ENCODE data around the gene ADCY5.

Gene ADCY5

GRCh38 chr3:123270818-123271217 lies 178.1 kb downstream of the ADCY5 start:
- H3K4me3 ChIP-seq (ENCODE audit: low read depth, low read length): no peak overlapping the region
- no peak for TF ChIP-seq CTCF (IDR thresholded peaks at IDR 0.05; ENCODE audit: low read depth, low read length)

GRCh38 chr3:123267821-123268220 lies 181.1 kb downstream of the ADCY5 start:
- no peak overlapping the region for H3K4me3 ChIP-seq (ENCODE audit: low read depth, low read length)
- TF ChIP-seq CTCF (IDR thresholded peaks at IDR 0.05; ENCODE audit: low read depth, low read length): no peak

- H3K4me3 ChIP-seq (ENCODE audit: low read depth, low read length): no peak overlapping the region
Observed at GRCh38 chr3:123263941-123264340, 184.9 kb downstream of the ADCY5 start.

GRCh38 chr3:123262868-123263267 lies 186.0 kb downstream of the ADCY5 start:
- TF ChIP-seq CTCF (IDR thresholded peaks at IDR 0.05; ENCODE audit: low read depth, low read length): no peak

More at GRCh38 chr3:123263941-123264340, 184.9 kb downstream of the ADCY5 start:
- no peak for TF ChIP-seq CTCF (IDR thresholded peaks at IDR 0.05; ENCODE audit: low read depth, low read length)

GRCh38 chr3:123262226-123262625 lies 186.7 kb downstream of the ADCY5 start:
- H3K4me3 ChIP-seq (ENCODE audit: low read depth, low read length): no peak overlapping the region

More at GRCh38 chr3:123262868-123263267, 186.0 kb downstream of the ADCY5 start:
- no peak overlapping the region for H3K4me3 ChIP-seq (ENCODE audit: low read depth, low read length)

GRCh38 chr3:123261666-123262065 lies 187.2 kb downstream of the ADCY5 start:
- no peak overlapping the region for H3K4me3 ChIP-seq (ENCODE audit: low read depth, low read length)
- no peak for TF ChIP-seq CTCF (IDR thresholded peaks at IDR 0.05; ENCODE audit: low read depth, low read length)

More at GRCh38 chr3:123262226-123262625, 186.7 kb downstream of the ADCY5 start:
- no peak for TF ChIP-seq CTCF (IDR thresholded peaks at IDR 0.05; ENCODE audit: low read depth, low read length)

- H3K4me3 ChIP-seq (ENCODE audit: low read depth, low read length): no peak overlapping the region
- TF ChIP-seq CTCF (IDR thresholded peaks at IDR 0.05; ENCODE audit: low read depth, low read length): peak; percentile 29; the same call in 1 of the 2 replicates
Observed at GRCh38 chr3:123258811-123259420, 190.0 kb downstream of the ADCY5 start.
